ENCODE results near the gene PAK1.

DNA sequence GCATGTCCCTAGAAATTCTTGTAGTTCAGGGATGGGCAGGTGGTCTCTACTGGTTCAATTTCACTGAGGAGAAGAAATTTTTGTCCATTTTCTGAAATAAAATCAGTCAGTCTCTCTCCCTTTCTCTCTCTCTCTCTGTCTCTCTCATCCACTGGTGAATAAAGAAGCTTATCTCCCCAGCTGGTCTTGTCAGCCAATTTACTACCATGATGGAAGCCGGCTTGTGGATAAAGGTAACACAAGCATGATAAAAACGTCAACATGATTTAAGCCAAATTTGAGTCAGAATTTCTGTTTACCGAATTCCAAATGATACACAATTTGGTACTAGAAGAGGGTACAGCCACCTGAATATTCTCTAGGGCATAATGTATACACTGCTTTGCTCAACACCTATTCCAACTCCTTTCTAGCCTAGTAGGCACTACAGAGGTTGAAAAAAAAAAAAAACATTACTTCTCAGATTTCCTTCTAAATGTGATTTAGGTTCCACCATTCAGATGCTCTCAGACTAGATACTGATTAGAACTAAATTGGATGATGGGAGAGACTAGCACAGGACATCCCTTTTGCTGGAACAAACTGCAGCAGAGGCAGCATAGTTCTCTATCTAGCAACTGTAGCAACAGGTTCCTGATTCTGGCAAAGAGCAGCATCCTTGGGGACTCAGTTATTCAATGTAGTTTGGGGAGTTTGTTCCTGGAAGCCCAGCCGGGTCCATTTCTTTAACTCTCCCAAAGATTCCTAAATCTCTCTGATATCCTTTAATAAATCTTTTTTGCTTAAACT lies 18.8 kb downstream of the PAK1 start:
- no peak for TF ChIP-seq EZH2phosphoT487 (conservative IDR thresholded peaks at IDR 0.05; ENCODE audit: low read length)
- TF ChIP-seq, protein P1, sequence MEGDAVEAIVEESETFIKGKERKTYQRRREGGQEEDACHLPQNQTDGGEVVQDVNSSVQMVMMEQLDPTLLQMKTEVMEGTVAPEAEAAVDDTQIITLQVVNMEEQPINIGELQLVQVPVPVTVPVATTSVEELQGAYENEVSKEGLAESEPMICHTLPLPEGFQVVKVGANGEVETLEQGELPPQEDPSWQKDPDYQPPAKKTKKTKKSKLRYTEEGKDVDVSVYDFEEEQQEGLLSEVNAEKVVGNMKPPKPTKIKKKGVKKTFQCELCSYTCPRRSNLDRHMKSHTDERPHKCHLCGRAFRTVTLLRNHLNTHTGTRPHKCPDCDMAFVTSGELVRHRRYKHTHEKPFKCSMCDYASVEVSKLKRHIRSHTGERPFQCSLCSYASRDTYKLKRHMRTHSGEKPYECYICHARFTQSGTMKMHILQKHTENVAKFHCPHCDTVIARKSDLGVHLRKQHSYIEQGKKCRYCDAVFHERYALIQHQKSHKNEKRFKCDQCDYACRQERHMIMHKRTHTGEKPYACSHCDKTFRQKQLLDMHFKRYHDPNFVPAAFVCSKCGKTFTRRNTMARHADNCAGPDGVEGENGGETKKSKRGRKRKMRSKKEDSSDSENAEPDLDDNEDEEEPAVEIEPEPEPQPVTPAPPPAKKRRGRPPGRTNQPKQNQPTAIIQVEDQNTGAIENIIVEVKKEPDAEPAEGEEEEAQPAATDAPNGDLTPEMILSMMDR (IDR thresholded peaks at IDR 0.05; ENCODE audit: insufficient read depth, low read length, poor library complexity, severe bottlenecking): no peak

All from SU-DHL-6 (cell line).